CD4-positive, alpha-beta T cell treated with Interferon alpha-2 for 1 hour (primary cell): ENCODE measurements around the gene PDE11A.
A peak's percentile ranks its signal among the peaks of the same experiment; 100 is the strongest.

Experiments
- DNase-seq, 2 donors: peaks; one replicate each; pipeline ENCODE4 v3.0.0-alpha.2; 2020 to 2022

PDE11A gene

DNA sequence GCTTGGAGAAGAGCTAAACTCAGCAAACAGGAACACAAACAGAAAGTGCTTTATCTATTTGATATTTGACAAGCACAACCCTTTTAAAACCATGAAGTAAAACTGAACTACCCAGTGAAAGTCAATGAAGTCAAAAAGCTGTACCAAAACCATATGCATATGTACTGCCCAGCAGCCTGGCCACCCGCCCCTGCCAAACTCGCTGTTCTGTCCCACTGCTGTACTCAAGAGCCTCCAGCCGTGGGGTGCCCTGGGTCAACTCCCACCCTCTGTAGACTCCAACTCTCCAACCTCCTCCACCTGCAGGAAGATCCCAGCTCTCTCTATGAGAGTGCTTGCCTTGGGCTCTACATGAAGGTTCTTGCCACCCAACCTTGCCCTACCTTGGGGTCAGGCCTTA is 411.8 kb downstream of the PDE11A start:
- DNase-seq, result no peak

DNA sequence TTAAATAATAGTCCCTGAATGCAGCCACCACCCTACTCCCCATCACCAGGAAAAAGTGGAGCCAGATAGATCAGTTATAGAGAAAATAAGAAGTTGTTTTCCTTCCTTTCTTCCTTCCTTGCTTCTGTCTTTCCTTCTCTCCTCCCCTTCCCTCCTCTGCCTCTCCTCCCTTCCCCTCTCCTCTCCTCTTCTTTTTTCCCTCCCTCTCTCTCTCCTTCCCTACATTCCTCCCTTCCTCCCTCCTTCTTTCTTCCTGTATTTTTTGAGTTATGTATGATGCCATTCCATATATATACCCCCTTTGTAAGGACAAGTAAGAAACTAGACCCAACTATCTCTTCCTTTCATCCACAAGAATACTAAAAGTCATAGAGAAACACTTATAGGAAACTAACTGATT is 414.3 kb downstream of the PDE11A start:
- DNase-seq, result no peak

DNA sequence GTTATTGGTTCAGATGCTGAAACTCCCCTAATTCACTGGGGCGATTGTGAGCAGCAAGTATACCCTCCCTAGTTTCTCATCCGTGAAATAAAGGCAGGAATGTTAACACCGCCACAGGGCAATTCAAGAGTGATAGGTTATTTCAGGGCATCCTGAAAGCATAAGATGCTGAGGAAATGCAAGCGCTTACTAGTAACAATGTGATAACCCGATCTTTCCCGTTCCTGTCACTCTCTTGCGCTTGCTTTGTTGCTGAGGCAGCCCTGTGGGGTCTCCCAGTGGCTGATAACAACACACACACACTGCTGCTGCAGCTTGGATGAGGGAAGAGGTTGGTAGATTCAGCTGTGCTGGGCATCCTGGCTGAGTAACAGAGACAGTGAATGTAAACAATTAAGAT is 420.7 kb downstream of the PDE11A start:
- no peak for DNase-seq

DNA sequence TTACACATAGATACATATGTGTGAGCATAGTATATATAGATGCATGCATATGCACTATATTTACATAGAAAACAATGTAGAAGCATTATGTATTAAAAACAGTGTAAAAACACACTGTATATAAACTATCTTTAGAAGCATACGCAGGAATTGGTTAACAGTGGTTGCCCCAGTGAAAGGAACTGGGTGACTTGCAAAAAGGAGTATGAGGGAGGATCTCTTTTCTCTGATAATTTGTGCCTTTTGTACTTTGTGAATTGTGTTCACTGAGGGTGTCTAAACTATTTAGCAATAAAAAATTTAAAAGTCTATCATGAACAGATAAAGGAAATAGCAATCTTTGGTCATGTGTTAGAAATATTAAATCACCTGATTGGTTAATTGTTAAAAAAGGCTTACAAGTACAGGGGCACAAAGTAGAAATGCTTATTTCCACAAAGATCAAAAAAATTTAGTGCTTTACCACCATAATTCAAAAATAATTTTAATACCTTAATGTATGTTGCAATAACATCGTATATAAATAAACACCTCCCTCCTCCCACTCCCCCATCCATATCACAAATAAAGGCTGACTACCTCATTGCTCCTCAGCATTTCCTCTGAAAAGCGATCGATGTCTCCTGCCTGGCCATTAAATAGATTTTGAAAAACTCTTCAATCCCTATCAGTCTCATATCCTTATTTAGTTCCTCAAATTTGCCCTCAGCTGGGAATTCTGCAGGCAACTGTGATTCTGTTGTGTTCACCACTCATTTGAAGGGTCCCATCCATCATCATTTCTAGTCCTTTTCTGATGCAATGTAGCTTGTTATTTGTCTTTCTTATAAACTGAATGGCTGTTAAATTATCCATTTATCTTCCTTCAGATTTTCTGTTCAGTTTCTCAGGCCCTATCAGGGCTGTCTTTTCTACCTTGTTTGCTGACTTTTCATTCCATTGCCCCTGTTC is 422.7 kb downstream of the PDE11A start:
- DNase-seq, result no peak

DNA sequence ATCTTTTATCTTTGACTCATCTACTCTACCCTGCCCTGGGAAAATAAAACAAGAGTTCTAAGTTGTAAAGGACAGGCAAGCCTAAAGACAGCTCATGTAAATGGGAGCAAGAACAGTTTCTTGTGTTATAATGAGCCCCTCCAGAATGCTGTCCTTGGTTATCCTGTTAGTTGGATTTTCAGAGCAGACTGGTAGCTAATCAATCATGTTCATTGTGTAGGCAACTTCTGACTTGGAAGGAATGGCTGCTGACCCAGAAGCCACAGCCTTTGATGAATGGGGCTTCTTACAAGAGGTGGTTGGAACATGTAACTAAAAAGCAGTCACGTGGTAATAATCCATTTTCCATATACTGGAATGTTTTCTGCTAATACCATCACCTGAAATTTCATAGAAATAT is 425.8 kb downstream of the PDE11A start:
- DNase-seq, result no peak

DNA sequence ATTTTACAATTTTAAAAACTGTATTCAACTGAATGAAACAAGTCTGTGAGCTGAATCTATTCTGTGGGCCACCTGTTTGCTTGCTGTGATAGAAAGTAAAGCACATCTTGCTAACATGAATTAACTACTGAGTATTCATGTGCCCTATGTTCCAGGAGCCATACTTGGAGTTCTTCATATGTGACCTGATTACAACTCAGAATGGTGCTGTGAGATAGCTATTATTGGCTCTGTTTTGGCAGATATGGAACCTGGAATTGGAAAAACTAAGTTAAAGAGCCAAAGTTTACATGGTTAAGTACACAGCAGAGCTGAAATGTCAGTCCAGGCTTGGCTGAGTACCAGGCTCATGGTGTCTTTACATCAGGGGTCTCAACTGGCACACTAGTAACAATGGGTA is 426.3 kb downstream of the PDE11A start:
- DNase-seq, result no peak

DNA sequence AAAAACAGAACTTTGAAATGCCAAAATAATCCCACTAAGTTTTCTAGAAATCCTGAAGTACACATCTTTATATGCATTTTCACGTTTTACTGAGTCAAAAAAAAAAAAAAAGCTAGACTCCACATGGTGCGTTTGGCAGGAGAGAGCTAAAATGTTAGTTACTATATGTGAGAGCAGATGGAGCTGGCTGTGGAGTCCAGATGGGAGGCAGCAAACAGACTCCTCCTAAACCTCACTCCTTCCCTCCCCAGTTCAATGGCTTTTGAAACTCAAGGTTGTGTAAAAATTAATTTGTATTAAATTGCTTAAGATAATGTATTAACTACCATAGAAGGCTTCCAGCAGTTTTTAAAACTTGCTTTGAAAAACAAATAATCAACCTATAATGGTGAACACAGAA is 431.2 kb downstream of the PDE11A start:
- no peak for DNase-seq

DNA sequence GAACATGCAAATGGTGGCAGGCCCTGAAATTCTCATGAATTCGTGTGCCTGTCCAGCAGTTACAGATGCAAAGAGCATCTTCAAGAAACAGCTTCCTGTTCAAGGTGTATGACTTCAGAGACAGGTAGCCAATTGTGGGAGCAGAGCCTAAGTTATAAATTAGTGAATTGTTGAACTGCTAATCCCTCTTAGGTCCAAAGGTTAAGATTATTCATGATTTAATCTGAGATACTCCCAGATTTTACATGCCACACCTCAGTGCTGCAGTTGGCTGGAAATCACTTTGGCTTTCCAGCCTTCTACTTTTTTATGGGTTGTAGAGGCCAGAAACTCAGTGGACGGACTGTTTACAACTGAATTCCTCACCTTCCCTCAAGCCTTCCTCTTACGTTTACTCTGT is 432.2 kb downstream of the PDE11A start:
- no peak for DNase-seq

DNA sequence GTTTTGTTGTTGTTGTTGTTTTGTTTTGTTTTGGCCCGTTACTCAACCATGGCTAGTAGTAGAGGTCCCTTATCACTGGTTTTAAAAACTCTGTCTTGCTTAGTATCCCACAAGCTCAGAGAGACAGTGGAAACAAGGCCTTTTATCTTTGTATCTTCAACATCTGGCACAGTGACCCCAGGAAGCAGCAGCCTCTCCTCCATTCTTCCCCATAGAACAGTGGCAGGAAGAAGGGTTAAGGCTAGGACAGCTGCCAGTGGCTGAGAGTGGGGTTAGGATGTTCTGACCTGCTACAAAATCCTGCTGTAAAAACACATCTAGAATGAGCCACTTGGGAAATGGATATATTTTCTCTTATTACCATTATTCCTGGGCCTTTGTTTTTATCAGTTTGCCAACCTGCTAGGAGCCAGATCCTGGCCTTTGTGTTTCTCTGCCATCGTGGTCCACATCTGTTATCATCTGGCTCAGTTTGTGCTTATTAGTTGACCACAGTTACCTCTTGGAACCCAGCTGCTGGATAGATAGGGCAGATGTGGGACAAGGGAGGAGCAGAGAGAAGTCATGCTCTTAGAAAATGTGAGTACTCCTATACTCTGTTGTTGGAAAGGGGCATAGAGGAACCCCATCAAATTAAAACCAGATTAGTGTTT is 433.2 kb downstream of the PDE11A start:
- DNase-seq, result no peak

DNA sequence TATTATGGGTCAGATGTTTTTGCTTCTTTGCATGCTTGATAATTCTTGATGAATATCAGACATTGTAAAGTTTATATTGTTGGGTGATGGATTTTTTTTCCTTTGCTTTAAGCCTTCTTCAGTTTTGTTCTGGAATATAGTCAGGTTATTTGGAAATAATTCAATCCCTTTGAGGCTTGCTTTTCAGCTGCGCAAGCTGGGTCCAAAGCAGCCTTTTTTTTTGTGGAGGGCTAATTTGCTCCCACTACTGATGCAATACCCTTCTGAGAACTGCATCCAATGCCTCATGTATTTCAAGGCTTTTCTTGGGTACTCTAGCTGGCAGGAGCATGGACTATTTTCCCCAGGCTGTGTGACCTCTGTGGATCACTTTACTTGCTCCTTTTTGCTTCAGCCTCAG is 434.1 kb downstream of the PDE11A start:
- no peak for DNase-seq

DNA sequence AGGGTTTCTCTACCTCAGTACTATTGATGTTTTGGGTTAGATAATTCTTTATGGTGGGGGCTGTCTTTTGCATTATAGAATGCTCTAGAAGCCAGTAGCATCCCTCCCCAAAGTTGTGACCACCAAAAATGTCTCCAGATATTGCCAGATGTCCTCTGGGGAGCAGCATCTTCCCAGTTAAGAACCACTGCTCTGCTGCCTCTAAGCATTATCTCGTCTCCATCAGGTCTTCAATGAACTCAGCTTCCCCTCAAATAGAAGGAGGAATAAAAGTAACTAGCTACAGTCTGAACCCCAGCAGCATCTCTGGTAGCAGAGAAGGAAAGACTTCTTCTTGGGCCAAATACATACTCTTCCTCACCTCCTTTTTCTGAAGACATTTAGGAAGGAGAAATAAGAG is 435.9 kb downstream of the PDE11A start:
- DNase-seq, result no peak

DNA sequence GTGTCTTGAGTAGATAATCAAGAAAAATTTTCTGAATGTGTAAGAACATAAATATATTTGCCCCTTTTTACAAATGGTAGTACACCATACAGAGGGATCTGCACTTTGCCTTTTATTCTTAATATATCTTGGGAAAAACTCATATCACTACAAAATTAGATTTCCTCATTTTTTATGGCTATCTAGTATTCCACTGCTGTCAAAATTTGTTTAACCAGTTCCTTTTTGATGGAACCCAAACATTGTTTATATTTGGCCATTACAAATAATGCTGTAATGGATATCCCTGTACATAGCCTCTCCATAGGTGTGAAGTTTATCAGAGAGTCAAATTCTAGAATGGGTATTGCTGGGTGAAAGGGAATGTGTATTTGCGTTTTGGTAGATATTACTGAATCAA is 436.9 kb downstream of the PDE11A start:
- no peak for DNase-seq

DNA sequence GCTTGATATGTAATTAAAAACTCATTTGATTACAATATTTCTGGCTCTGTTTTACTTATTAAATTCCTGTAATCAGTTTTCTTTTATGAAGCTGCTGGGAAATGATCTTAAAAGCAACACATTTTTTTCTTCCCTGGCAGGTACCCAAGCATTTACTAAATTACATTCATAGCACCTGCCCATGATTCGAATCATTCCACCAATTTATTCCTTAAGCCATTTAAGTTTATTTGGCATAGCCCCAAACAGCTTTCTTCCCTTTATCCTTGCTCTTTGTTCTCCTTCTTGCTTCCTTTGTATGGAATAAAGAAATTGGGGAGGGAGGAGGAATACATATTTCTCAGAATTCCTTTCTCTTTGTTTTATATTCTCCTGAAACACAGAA is 438.7 kb downstream of the PDE11A start:
- no peak for DNase-seq

DNA sequence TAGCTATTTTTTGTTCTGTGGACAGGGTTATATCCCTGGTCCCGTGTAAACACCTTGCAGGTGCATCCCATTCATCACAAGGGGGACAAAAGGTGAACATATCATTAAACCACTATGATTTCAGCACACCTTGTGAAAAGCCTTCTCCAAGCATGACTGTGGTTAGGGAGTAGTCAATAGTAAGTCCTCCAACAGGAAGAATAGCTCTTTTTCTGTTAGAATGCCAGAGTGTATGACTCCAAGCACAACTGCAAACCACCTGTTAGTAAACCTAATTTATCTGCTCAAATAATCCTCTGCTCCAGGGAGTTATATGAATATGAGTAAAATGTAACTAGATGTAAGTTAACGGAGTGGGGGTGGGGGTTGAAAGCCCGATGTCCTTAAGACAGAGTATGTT is 439.5 kb downstream of the PDE11A start:
- no peak for DNase-seq

DNA sequence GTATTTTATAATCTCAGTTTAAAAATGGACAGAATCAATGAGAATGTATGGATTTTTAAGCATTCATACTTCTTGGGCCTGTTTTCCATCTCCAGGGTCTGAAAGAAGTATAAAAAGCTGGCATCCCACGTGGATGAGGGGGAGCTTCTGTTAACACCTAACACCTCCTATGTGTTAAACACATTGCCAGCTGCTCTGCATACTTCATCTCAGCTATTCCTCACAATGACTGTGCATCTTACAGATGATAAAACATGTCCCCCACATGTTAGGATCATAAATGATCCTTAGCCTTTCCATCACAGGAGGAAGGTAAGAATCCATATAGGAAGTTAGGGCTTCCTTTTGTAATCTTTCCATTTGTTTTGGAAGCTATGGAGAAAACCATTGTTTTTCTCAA is 440.9 kb downstream of the PDE11A start:
- no peak for DNase-seq

DNA sequence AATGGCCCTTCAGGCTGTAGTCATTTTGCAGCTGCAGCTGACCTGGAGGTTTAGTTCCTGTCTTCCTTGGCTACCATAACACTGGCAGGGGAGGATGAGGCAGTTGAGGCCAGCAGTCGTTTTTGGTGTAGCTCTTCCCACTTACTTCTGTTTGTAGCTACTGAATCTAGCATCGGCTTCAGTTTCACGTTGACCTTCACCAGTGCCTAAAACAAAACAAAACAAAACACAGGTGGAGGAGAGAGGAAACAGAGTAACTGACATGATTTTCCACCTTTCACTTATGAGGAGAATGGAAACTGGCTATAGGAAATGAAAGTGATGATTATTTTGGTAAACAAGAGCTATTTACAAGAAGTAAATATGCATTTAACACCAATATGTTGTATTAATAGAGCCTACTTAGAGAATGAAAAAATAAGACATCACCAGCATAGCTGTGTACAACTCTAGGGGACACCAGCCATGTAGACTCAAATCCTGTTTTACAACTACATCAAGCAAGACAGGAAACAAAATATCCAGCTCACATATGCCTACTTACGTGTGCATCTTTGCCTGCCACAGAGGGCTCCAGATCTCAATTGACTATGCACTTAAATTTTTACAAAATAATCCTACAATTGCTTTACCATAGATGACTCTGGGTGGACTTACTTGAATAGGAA is 443.1 kb downstream of the PDE11A start:
- DNase-seq, result no peak

DNA sequence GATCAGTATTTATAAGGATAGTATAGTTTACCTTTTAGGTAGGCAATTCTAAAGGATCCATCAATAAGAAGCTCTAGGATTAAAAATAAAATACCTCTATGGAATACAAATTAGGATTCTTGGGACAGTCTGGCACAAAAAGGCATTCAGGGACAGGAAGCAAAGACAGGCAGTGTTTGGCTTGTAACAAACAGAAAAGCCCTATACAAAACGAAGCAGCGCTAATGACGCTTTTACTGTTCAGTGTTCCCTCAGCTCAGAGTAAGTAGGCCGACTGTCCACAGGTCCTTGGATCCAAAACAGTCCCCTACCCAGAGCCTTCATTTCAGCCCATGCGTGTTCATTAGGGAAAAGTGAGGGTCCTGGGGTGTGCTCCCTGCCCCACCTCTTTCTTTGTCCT is 443.7 kb downstream of the PDE11A start:
- DNase-seq, result no peak

DNA sequence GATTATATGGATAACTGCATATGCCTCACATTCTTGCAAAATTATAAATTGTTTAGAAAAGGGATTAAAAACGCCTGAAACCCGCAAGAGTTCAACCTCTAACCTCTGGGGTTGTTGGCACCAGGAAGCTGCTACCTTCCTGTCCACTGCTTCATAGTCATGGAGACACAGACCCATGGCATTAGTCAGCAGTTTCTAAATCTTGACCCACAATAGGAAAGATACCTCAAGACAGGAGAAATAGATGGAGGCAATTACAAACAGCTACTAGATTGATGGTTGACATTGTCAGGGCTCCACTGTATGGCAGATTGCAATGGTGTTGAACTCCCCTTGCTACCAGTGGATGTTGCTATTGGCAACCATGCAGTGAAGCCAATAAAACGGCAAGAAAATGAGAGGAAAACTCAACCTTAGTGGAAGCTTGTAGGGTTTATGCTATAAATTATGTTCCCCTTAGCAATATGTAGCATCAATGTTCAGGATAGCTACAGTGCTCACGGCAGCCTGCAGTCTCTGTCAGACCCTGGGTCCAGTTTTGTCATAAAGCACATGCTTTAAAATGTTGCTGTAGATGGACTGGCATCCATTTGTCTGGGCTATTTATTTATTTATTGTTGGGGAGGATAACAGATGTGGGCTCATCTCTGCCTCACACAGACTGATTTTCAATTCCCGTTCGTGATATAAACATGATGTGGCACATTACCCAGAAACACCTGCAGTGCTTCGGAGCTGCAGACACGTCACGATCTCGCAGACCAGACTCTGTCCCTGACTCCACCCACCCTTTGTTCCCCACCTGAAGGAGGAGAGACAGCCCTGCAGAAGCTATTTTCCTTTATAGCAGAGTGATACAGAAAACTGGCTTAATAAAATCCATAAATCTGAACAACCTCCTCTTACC is 446.6 kb downstream of the PDE11A start:
- no peak for DNase-seq

DNA sequence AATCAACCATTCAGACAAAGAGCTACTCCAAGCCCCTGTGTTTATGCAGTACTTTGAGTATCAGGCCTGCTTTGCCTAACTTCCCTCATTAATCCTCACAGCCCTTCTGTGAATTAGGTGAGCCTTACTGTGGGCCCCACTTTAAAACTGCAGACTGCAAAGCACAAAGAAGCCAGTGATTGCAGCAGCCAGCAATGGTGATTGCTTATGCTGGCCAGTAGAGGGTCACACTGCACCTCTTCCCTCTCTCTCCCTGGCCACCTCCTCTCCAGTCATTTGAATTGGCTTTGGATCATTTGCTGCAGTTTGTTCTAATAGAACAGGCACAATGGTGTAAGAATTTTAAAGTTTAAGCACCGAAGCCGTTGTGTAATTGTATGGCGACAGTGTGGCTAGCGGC is 450.1 kb downstream of the PDE11A start:
- no peak for DNase-seq

DNA sequence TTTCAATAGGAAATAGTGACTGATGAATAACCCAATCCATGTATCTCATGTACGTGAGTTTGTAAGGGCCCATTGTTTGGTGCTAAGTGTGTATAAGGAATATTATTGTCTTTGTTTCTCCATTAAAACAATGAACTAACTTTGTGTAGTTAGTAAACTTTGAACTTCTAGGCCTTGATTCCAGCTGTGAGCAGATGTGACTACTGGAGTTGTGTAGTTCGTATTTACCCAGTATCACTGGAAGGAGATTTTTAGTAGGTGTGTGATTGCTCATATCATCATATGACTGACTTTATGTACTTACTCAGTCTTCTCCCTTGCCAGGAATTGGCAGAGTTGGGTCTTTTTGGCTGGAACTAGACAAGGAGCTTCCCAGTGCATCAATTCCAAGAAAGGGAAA is 452.6 kb downstream of the PDE11A start:
- DNase-seq, result no peak

DNA sequence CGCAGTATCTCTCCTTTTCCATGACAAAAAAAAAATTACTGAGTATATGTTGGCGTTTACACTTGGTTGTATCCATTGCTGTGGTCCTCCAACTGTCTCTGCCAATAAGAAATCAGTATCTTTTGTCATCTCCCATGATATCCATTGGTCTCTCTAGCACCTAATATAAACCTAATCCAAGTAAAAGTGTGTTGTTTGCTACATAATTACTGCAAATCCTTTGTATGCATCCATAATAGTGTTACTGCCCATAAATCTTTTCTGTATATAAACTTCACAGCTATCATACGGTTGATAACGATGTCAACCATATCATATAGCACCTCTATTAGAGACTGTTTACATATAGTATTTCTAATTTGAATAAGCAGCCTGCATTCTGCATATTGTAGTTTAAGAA is 453.1 kb downstream of the PDE11A start:
- DNase-seq, result no peak

DNA sequence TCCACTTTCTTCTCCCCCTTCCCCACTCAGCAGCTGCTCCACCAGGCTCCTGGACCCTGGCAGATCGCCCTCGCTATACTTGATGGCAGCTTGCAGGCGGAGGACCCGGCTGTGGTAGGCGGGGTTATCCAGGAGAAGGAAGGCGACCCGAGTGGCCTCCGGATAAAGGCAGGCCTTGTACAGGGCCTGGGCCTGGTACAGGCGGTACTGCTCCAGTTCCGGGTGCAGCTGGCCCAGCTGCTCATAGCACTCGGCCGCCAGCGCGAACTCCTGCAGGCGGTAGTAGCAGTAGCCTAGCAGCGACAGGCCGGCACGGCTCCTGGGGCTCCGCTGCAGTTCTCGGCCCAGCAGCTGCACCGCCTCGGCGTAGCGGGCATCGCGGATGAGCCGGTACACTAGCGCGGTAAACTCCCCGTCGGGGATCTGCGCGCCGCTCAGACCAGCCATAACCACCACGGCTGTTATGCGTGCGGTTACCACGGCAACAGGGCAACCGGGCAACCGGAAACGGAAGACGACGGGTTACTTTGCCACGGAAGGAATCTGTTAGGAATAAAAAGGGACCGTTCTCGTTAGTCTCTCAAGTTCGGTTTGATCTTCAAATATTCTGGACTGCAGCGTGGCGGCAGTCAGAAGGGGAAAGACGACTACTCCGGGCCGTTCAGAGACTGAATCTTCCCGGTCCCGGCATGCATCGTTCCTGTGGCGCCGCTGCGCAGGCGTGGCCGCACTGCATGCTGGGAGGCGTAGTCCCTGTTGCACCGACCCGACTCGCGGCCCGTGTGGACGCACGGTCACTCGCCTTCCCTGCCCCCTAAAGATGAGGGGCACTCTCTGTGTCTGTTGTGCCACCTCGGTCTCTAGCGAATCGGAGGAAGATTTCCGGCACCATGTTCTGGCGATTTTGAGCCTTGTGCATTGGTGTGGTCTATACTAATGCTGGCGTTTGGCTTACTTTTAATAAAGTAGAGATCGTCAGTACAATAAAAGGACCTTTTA is 454.0 kb downstream of the PDE11A start:
- DNase-seq, result peak; percentile 90 to 92
